Activated CD8-positive, alpha-beta T cell treated with anti-CD3 and anti-CD28 coated beads, Interleukin-2, amount 10 ng/mL, durations not matched to agents 7 days and 5 days (primary cell): Measurements from ENCODE around the gene SURF1. TPM values are rescaled to one million over a fixed set of nuclear protein-coding genes. Genes with fewer than 3 reads are reported as not detected.
"Not testable (repeated sequence)": the region's sequence is repeated elsewhere in the genome, so short reads cannot be mapped to it uniquely, and the experiment has no call there.

ENCODE experiments used
- ATAC-seq: fragments of 150-1000 bp; cut with Tn5 transposase; one replicate; pipeline ENCODE4 v1.10.0; 2021; ENCODE audit warnings: moderate library complexity
- CTCF ChIA-PET: fragments of 350-600 bp; sonication (Branson Sonifier 250); formaldehyde crosslinking; loops from one replicate; lab custom pipeline; 2021; ENCODE audit warnings: antibody characterized with exemption; lab: Charles Lee
- POLR2A ChIA-PET: fragments of 350-600 bp; sonication (Branson Sonifier 250); formaldehyde crosslinking; loops from one replicate; lab custom pipeline; 2021; ENCODE audit warnings: antibody characterized with exemption; lab: Charles Lee
- DNase-seq: peaks from one replicate; pipeline ENCODE4 v3.0.0-alpha.2; 2020
- H3K27ac Mint-ChIP-seq: one replicate; pipeline ENCODE4 v1.8.0; 2021; ENCODE audit warnings: mild to moderate bottlenecking, mixed read lengths
- H3K27me3 Mint-ChIP-seq: one replicate; pipeline ENCODE4 v1.8.0; 2021; ENCODE audit warnings: low read depth, mixed read lengths
- H3K36me3 Mint-ChIP-seq: one replicate; pipeline ENCODE4 v1.8.0; 2021; ENCODE audit warnings: low read depth, mixed read lengths
- H3K4me1 Mint-ChIP-seq: one replicate; pipeline ENCODE4 v1.8.0; 2021; ENCODE audit warnings: low read depth, mixed read lengths
- H3K4me3 Mint-ChIP-seq: one replicate; pipeline ENCODE4 v1.8.0; 2021; ENCODE audit warnings: mild to moderate bottlenecking, mixed read lengths
- H3K9me3 Mint-ChIP-seq: one replicate; pipeline ENCODE4 v1.8.0; 2022; ENCODE audit warnings: mixed read lengths; ENCODE audit not compliant: insufficient read depth
- total RNA-seq, 2 experiments: library from RNA; stranded (reverse); gene quantifications; one replicate each; pipeline ENCODE4 v1.2.3, GENCODE V29; 2021

Gene SURF1
- total RNA-seq, 2 experiments from 2014 or later = 37.4 to 39.1 TPM

GRCh38 chr9:133382507-133383141, 26.3 kb upstream of the SURF1 start:
- ATAC-seq (no peak), DNase-seq (no peak)
- Mint-ChIP-seq H3K27ac (no peak overlapping the region), H3K27me3 (no peaks in the 10 kb centered on the region), H3K4me3 (no peak overlapping the region), H3K36me3 (no peaks in the 10 kb centered on the region), H3K4me1 (peaks cover 12% of the 10 kb centered on the region), H3K9me3 (no peaks in the 10 kb centered on the region)
- ChIA-PET CTCF (no interaction called here), POLR2A (no interaction called here)

GRCh38 chr9:133380734-133381133, 24.4 kb upstream of the SURF1 start:
- Mint-ChIP-seq H3K4me3 (no peak overlapping the region), H3K27ac (no peak overlapping the region), H3K4me1 (peaks cover 16% of the 10 kb centered on the region), H3K9me3 (no peaks in the 10 kb centered on the region), H3K36me3 (no peaks in the 10 kb centered on the region), H3K27me3 (peaks cover 3% of the 10 kb centered on the region)
- POLR2A ChIA-PET = no interaction called here
- ATAC-seq = no peak
- CTCF ChIA-PET = no interaction called here
- DNase-seq = no peak

- POLR2A ChIA-PET = no interaction called here
- no peak overlapping the region for H3K4me3 Mint-ChIP-seq
- no peaks in the 10 kb centered on the region for H3K9me3 Mint-ChIP-seq
- H3K27me3 Mint-ChIP-seq = peaks cover 3% of the 10 kb centered on the region
- H3K27ac Mint-ChIP-seq = no peak overlapping the region
- no peak for DNase-seq
- peaks cover 8% of the 10 kb centered on the region for H3K36me3 Mint-ChIP-seq
- H3K4me1 Mint-ChIP-seq = peaks cover 19% of the 10 kb centered on the region
- CTCF ChIA-PET = no interaction called here
- no peak for ATAC-seq
Measured at GRCh38 chr9:133379153-133380086, 23.1 kb upstream of the SURF1 start.

- Mint-ChIP-seq H3K4me3 (no peak overlapping the region), H3K36me3 (peaks cover 12% of the 10 kb centered on the region), H3K4me1 (peaks cover 24% of the 10 kb centered on the region), H3K9me3 (no peaks in the 10 kb centered on the region), H3K27ac (no peak overlapping the region), H3K27me3 (peaks cover 3% of the 10 kb centered on the region)
- CTCF ChIA-PET = no interaction called here
- ATAC-seq (no peak), DNase-seq (no peak)
- POLR2A ChIA-PET = no interaction called here
Measured at GRCh38 chr9:133378408-133378962, 22.2 kb upstream of the SURF1 start.

- ATAC-seq = no peak
- POLR2A ChIA-PET = interaction anchor here (0.9 to 8.6 kb wide), 3 partner anchors 8 to 82 kb away, joined by 3 to 192 read pairs (median 3); partner anchors contain the start of genes CACFD1, MED22 and RPL7A
- Mint-ChIP-seq H3K4me3 (no peak overlapping the region), H3K9me3 (no peaks in the 10 kb centered on the region), H3K27me3 (peaks cover 3% of the 10 kb centered on the region), H3K4me1 (peaks cover 31% of the 10 kb centered on the region), H3K36me3 (peaks cover 18% of the 10 kb centered on the region), H3K27ac (no peak overlapping the region)
- no peak for DNase-seq
- CTCF ChIA-PET = interaction anchor here (1.2 to 2.1 kb wide), 2 partner anchors 42 to 48 kb away, joined by 3 to 8 read pairs; no protein-coding TSS in a partner anchor
Measured at GRCh38 chr9:133377721-133378216, 21.5 kb upstream of the SURF1 start.

GRCh38 chr9:133377280-133377679, 21.0 kb upstream of the SURF1 start:
- ATAC-seq, H3K9me3 Mint-ChIP-seq, H3K27me3 Mint-ChIP-seq, H3K27ac Mint-ChIP-seq, DNase-seq: not testable (repeated sequence)
- POLR2A ChIA-PET = interaction anchor here (0.9 to 8.6 kb wide), 7 partner anchors 9 to 346 kb away, joined by 3 to 192 read pairs (median 4); partner anchors contain the start of genes CACFD1, GTF3C5, MED22 and REXO4
- peaks cover 23% of the 10 kb centered on the region for H3K36me3 Mint-ChIP-seq
- CTCF ChIA-PET = interaction anchor here (1.0 to 2.1 kb wide), 6 partner anchors 18 to 109 kb away, joined by 3 to 8 read pairs (median 4); no protein-coding TSS in a partner anchor
- H3K4me1 Mint-ChIP-seq = peaks cover 36% of the 10 kb centered on the region
- peak overlapping the region; percentile 58 for H3K4me3 Mint-ChIP-seq

- H3K9me3 Mint-ChIP-seq = no peaks in the 10 kb centered on the region
- H3K4me3 Mint-ChIP-seq = peak within 1 kb of the TSS; percentile 99
- ATAC-seq (peak; percentile 85), DNase-seq (peak; percentile 96)
- H3K4me1 Mint-ChIP-seq = peaks cover 48% of the 10 kb centered on the region
- H3K36me3 Mint-ChIP-seq = peaks cover 34% of the 10 kb centered on the region
- ChIA-PET POLR2A (interaction anchor here (0.6 to 11.5 kb wide), 14 partner anchors 9 to 992 kb away, joined by 3 to 192 read pairs (median 4); partner anchors contain the start of genes CACFD1, GTF3C5, MED22 and REXO4), CTCF (interaction anchor here (0.6 to 2.1 kb wide), 7 partner anchors 10 to 111 kb away, joined by 3 to 8 read pairs (median 4); no protein-coding TSS in a partner anchor)
- H3K27me3 Mint-ChIP-seq = peaks cover 3% of the 10 kb centered on the region
- peak within 1 kb of the TSS; percentile 99 for H3K27ac Mint-ChIP-seq
Measured at GRCh38 chr9:133375724-133376654, 19.7 kb upstream of the SURF1 start, which contains the start of the genes STKLD1 and SURF4. Gene STKLD1 (plus strand): TSS chr9:133376366. CDS start chr9:133376474, 108 bp downstream. Gene SURF4 (minus strand): TSS chr9:133376060. CDS start chr9:133375969, 91 bp downstream.

- peak overlapping the region; percentile 99 for H3K4me3 Mint-ChIP-seq
- H3K36me3 Mint-ChIP-seq = peaks cover 42% of the 10 kb centered on the region
- ChIA-PET CTCF (interaction anchor here (0.9 to 5.3 kb wide), 3 partner anchors 9 to 35 kb away, joined by 3 to 54 read pairs (median 3); partner anchors contain the start of genes SURF1 and SURF2), POLR2A (interaction anchor here (0.6 to 11.5 kb wide), 12 partner anchors 10 to 242 kb away, joined by 3 to 192 read pairs (median 4); partner anchors contain the start of genes FAM163B, MED22, RPL7A and SLC2A6)
- no peak for ATAC-seq
- peak; percentile 36 for DNase-seq
- H3K27me3 Mint-ChIP-seq = peaks cover 3% of the 10 kb centered on the region
- H3K9me3 Mint-ChIP-seq = no peaks in the 10 kb centered on the region
- peaks cover 56% of the 10 kb centered on the region for H3K4me1 Mint-ChIP-seq
- H3K27ac Mint-ChIP-seq = peak overlapping the region; percentile 99
Measured at GRCh38 chr9:133375116-133375723, 18.9 kb upstream of the SURF1 start.

- Mint-ChIP-seq H3K4me1 (peaks cover 62% of the 10 kb centered on the region), H3K9me3 (no peaks in the 10 kb centered on the region), H3K27me3 (peaks cover 3% of the 10 kb centered on the region), H3K4me3 (peak overlapping the region; percentile 99), H3K36me3 (peaks cover 47% of the 10 kb centered on the region), H3K27ac (peak overlapping the region; percentile 99)
- ChIA-PET POLR2A (interaction anchor here (0.7 to 11.5 kb wide), 12 partner anchors 11 to 481 kb away, joined by 3 to 192 read pairs (median 4); partner anchors contain the start of genes FAM163B, MED22, RPL7A and SLC2A6), CTCF (interaction anchor here (0.9 to 5.3 kb wide), 3 partner anchors 9 to 35 kb away, joined by 3 to 54 read pairs (median 3); partner anchors contain the start of genes SURF1 and SURF2)
- ATAC-seq = peak; percentile 10
- DNase-seq = peak; percentile 54
Measured at GRCh38 chr9:133374612-133375115, 18.4 kb upstream of the SURF1 start.
